ENCODE data around the gene FSIP1. TPM values are rescaled to one million over a fixed set of nuclear protein-coding genes. Genes with fewer than 3 reads are reported as not detected.
A peak's percentile ranks its signal among the peaks of the same experiment; 100 is the strongest.

Gene FSIP1
- total RNA-seq, 1 donor from 2014 or later: 0.41 TPM

- Mint-ChIP-seq H3K4me3 (ENCODE audit: unreplicated experiment) (no peak overlapping the region), H3K36me3 (ENCODE audit: low read depth, unreplicated experiment) (peaks cover 5% of the 10 kb centered on the region)
- no peak for DNase-seq (ENCODE audit: low spot score)
Measured at GRCh38 chr15:39589815-39590644, 192.6 kb downstream of the FSIP1 start.

GRCh38 chr15:39589193-39589814 is 193.3 kb downstream of the FSIP1 start:
- Mint-ChIP-seq H3K9me3 (ENCODE audit: unreplicated experiment) (no peaks in the 10 kb centered on the region), H3K4me3 (ENCODE audit: unreplicated experiment) (peak overlapping the region; percentile 32), H3K4me1 (ENCODE audit: unreplicated experiment) (peaks cover 7% of the 10 kb centered on the region), H3K27ac (ENCODE audit: unreplicated experiment) (no peak overlapping the region), H3K36me3 (ENCODE audit: low read depth, unreplicated experiment) (peaks cover 5% of the 10 kb centered on the region), H3K27me3 (ENCODE audit: unreplicated experiment) (no peaks in the 10 kb centered on the region)
- no peak for TF ChIP-seq CTCF (IDR thresholded peaks at IDR 0.05; ENCODE audit: unreplicated experiment)
- no peak for DNase-seq (ENCODE audit: low spot score)

More at GRCh38 chr15:39589815-39590644, 192.6 kb downstream of the FSIP1 start:
- H3K27me3 Mint-ChIP-seq (ENCODE audit: unreplicated experiment): no peaks in the 10 kb centered on the region
- no peak overlapping the region for H3K27ac Mint-ChIP-seq (ENCODE audit: unreplicated experiment)
- no peak for TF ChIP-seq CTCF (IDR thresholded peaks at IDR 0.05; ENCODE audit: unreplicated experiment)
- H3K4me1 Mint-ChIP-seq (ENCODE audit: unreplicated experiment): peaks cover 6% of the 10 kb centered on the region
- H3K9me3 Mint-ChIP-seq (ENCODE audit: unreplicated experiment): no peaks in the 10 kb centered on the region

- Mint-ChIP-seq H3K27me3 (ENCODE audit: unreplicated experiment) (no peaks in the 10 kb centered on the region), H3K4me1 (ENCODE audit: unreplicated experiment) (peaks cover 7% of the 10 kb centered on the region), H3K36me3 (ENCODE audit: low read depth, unreplicated experiment) (peaks cover 5% of the 10 kb centered on the region), H3K27ac (ENCODE audit: unreplicated experiment) (no peak overlapping the region), H3K9me3 (ENCODE audit: unreplicated experiment) (no peaks in the 10 kb centered on the region), H3K4me3 (ENCODE audit: unreplicated experiment) (peak overlapping the region; percentile 32)
- TF ChIP-seq CTCF (IDR thresholded peaks at IDR 0.05; ENCODE audit: unreplicated experiment): no peak
- DNase-seq (ENCODE audit: low spot score): no peak
Measured at GRCh38 chr15:39588531-39589192, 194.0 kb downstream of the FSIP1 start.

GRCh38 chr15:39587731-39588530 is 194.7 kb downstream of the FSIP1 start:
- no peak for DNase-seq (ENCODE audit: low spot score)

More at GRCh38 chr15:39587731-39588530, 194.7 kb downstream of the FSIP1 start:
- Mint-ChIP-seq H3K27ac (ENCODE audit: unreplicated experiment) (no peak overlapping the region), H3K36me3 (ENCODE audit: low read depth, unreplicated experiment) (peaks cover 5% of the 10 kb centered on the region), H3K27me3 (ENCODE audit: unreplicated experiment) (no peaks in the 10 kb centered on the region), H3K4me3 (ENCODE audit: unreplicated experiment) (no peak overlapping the region), H3K4me1 (ENCODE audit: unreplicated experiment) (peaks cover 10% of the 10 kb centered on the region), H3K9me3 (ENCODE audit: unreplicated experiment) (no peaks in the 10 kb centered on the region)
- TF ChIP-seq CTCF (IDR thresholded peaks at IDR 0.05; ENCODE audit: unreplicated experiment): no peak
